Measurements from ENCODE around the gene CLCN7. TPM values are rescaled to one million over a fixed set of nuclear protein-coding genes. Genes with fewer than 3 reads are reported as not detected.
A peak's percentile ranks its signal among the peaks of the same experiment; 100 is the strongest.

Gene CLCN7
- total and polyA plus RNA-seq, 2 of the 13 experiments (the other 11 are each of a cell fraction or from before 2014, with no cell fraction given) = 24.6 to 25.1 TPM

- TF ChIP-seq ZNF878 (CRISPR knock-in tag; IDR thresholded peaks at IDR 0.05) (0 out of 2 replicates have a peak, but pooled peaks have one; percentile 14), ZNF775 (CRISPR knock-in tag; IDR thresholded peaks at IDR 0.05; ENCODE audit: borderline replicate concordance) (no peak), POGZ (CRISPR knock-in tag; IDR thresholded peaks at IDR 0.05) (0 out of 2 replicates have a peak, but pooled peaks have one; percentile 24), ZNF33A (CRISPR knock-in tag; IDR thresholded peaks at IDR 0.05; ENCODE audit: borderline replicate concordance) (no peak), ZNF207 (IDR thresholded peaks at IDR 0.05; ENCODE audit: borderline replicate concordance) (no peak), ELF3 (CRISPR knock-in tag; IDR thresholded peaks at IDR 0.05) (peak; percentile 82), TFE3 (CRISPR knock-in tag; IDR thresholded peaks at IDR 0.05) (peak; percentile 99), NKX3-1 (CRISPR knock-in tag; IDR thresholded peaks at IDR 0.05) (peak; percentile 58; the same call in 1 of the 2 replicates), ZNF773 (CRISPR knock-in tag; IDR thresholded peaks at IDR 0.05; ENCODE audit: borderline replicate concordance) (peak; percentile 28; the same call in 1 of the 2 replicates), ZNF652 (CRISPR knock-in tag; IDR thresholded peaks at IDR 0.05; ENCODE audit: borderline replicate concordance, low read depth) (no peak), FOXA1 (IDR thresholded peaks at IDR 0.05) (no peak), FOXA1 (CRISPR knock-in tag; IDR thresholded peaks at IDR 0.05) (peak; percentile 64), PRPF4 (IDR thresholded peaks at IDR 0.05; ENCODE audit: low read depth, low read length, poor library complexity, severe bottlenecking) (no peak), GPN1 (CRISPR knock-in tag; IDR thresholded peaks at IDR 0.05; ENCODE audit: borderline replicate concordance) (no peak; the same call in 1 of the 2 replicates), BRCA1 (CRISPR knock-in tag; IDR thresholded peaks at IDR 0.05) (peak; percentile 81; the same call in 1 of the 2 replicates), ZNF296 (CRISPR knock-in tag; conservative IDR thresholded peaks at IDR 0.05) (no peak), ZNF770 (CRISPR knock-in tag; IDR thresholded peaks at IDR 0.05) (no peak), ZSCAN21 (CRISPR knock-in tag; IDR thresholded peaks at IDR 0.05; ENCODE audit: borderline replicate concordance) (peak; percentile 75; the same call in 1 of the 2 replicates), ZNF766 (CRISPR knock-in tag; IDR thresholded peaks at IDR 0.05; ENCODE audit: borderline replicate concordance) (peak; percentile 82; the same call in 1 of the 2 replicates), ZBTB38 (CRISPR knock-in tag; IDR thresholded peaks at IDR 0.05) (peak; percentile 79; the same call in 1 of the 2 replicates), NR2F1 (CRISPR knock-in tag; IDR thresholded peaks at IDR 0.05) (no peak; a peak in 1 of 4 replicates), ETV5 (CRISPR knock-in tag; IDR thresholded peaks at IDR 0.05; ENCODE audit: borderline replicate concordance) (peak; percentile 49), BHLHE40 (IDR thresholded peaks at IDR 0.05; ENCODE audit: low read length) (peak; percentile 92)
- TF ChIP-seq, protein P1, sequence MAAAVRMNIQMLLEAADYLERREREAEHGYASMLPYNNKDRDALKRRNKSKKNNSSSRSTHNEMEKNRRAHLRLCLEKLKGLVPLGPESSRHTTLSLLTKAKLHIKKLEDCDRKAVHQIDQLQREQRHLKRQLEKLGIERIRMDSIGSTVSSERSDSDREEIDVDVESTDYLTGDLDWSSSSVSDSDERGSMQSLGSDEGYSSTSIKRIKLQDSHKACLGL (CRISPR knock-in tag; IDR thresholded peaks at IDR 0.05) = peak; percentile 93
- TF ChIP-seq, protein P2, sequence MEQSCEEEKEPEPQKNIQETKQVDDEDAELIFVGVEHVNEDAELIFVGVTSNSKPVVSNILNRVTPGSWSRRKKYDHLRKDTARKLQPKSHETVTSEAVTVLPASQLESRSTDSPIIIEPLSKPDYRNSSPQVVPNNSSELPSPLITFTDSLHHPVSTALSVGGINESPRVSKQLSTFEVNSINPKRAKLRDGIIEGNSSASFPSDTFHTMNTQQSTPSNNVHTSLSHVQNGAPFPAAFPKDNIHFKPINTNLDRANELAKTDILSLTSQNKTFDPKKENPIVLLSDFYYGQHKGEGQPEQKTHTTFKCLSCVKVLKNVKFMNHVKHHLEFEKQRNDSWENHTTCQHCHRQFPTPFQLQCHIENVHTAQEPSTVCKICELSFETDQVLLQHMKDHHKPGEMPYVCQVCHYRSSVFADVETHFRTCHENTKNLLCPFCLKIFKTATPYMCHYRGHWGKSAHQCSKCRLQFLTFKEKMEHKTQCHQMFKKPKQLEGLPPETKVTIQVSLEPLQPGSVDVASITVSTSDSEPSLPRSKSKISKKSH (CRISPR knock-in tag; IDR thresholded peaks at IDR 0.05; ENCODE audit: borderline replicate concordance) = no peak; the same call in 1 of the 2 replicates
These were observed at the start of gene CLCN7 (continued) for GRCh38 chr16:1474796-1475551.
